Lower leg skin (tissue), 3 donors: ENCODE results near the gene ACACA.

Source experiments
- CTCF ChIP-seq, 3 donors: fragments of 450-650 bp; IDR thresholded peaks; one replicate each; pipeline ENCODE4 v1.5.1; 2016; ENCODE audit warnings: antibody characterized with exemption in 3 of 3, mild to moderate bottlenecking in 3 of 3, moderate library complexity in 2 of 3
- POLR2A ChIP-seq, 2 donors: fragments of 450-650 bp; IDR thresholded peaks; one replicate each; pipeline ENCODE4 v1.6.1; 2016 to 2017; ENCODE audit warnings: antibody characterized with exemption in 2 of 2, mild to moderate bottlenecking in 1 of 2, moderate library complexity in 1 of 2

- no peak for TF ChIP-seq CTCF (IDR thresholded peaks at IDR 0.05)
- no peak for TF ChIP-seq POLR2A (IDR thresholded peaks at IDR 0.05)
Measured at GRCh38 chr17:37098152-37098551, 308.5 kb downstream of the ACACA start.
